ENCODE data around the gene SLC45A3. TPM values are rescaled to one million over a fixed set of nuclear protein-coding genes. Genes with fewer than 3 reads are reported as not detected.

The SLC45A3 gene
- total RNA-seq, 1 donor from 2014 or later, result 9.2 TPM

DNA sequence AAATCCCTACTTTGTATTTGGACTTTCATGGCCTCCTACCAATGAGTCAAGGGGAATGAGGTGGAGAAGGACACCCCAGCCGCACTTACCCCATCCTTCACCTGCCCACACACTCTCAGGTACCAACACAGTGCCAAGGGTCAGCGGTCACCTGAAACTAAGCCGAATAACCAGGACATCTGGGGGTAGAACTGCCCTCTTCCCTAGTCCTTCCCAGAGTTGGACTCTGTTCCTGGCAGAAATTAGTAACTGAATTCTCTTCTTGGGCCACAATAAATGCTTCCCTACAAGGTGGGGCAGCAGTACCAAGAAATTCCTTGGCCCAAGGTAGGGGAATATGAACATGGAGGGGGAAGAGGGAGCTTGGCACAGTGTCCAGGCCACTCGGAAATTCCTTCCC, 7.3 kb downstream of the SLC45A3 start:
- Mint-ChIP-seq H3K36me3 (ENCODE audit: low read depth, unreplicated experiment) (no peaks in the 10 kb centered on the region), H3K4me1 (ENCODE audit: unreplicated experiment) (peaks cover 55% of the 10 kb centered on the region), H3K4me3 (ENCODE audit: unreplicated experiment) (no peak overlapping the region), H3K9me3 (ENCODE audit: unreplicated experiment) (no peaks in the 10 kb centered on the region), H3K27ac (ENCODE audit: unreplicated experiment) (no peak overlapping the region), H3K27me3 (ENCODE audit: unreplicated experiment) (peaks cover 1% of the 10 kb centered on the region)
- no peak for TF ChIP-seq CTCF (IDR thresholded peaks at IDR 0.05; ENCODE audit: unreplicated experiment)
- no peak for DNase-seq (ENCODE audit: low spot score)

GRCh38 chr1:205672395-205672889, 7.9 kb downstream of the SLC45A3 start:
- Mint-ChIP-seq H3K4me3 (ENCODE audit: unreplicated experiment) (no peak overlapping the region), H3K36me3 (ENCODE audit: low read depth, unreplicated experiment) (no peaks in the 10 kb centered on the region), H3K9me3 (ENCODE audit: unreplicated experiment) (no peaks in the 10 kb centered on the region), H3K4me1 (ENCODE audit: unreplicated experiment) (peaks cover 54% of the 10 kb centered on the region), H3K27ac (ENCODE audit: unreplicated experiment) (no peak overlapping the region), H3K27me3 (ENCODE audit: unreplicated experiment) (peaks cover 1% of the 10 kb centered on the region)
- peak; percentile 9 for TF ChIP-seq CTCF (IDR thresholded peaks at IDR 0.05; ENCODE audit: unreplicated experiment)
- no peak for DNase-seq (ENCODE audit: low spot score)

GRCh38 chr1:205670611-205671430, 9.5 kb downstream of the SLC45A3 start:
- no peak overlapping the region for H3K27ac Mint-ChIP-seq (ENCODE audit: unreplicated experiment)
- no peaks in the 10 kb centered on the region for H3K36me3 Mint-ChIP-seq (ENCODE audit: low read depth, unreplicated experiment)
- no peak for TF ChIP-seq CTCF (IDR thresholded peaks at IDR 0.05; ENCODE audit: unreplicated experiment)
- H3K27me3 Mint-ChIP-seq (ENCODE audit: unreplicated experiment), result no peaks in the 10 kb centered on the region
- H3K4me3 Mint-ChIP-seq (ENCODE audit: unreplicated experiment), result no peak overlapping the region
- no peaks in the 10 kb centered on the region for H3K9me3 Mint-ChIP-seq (ENCODE audit: unreplicated experiment)
- H3K4me1 Mint-ChIP-seq (ENCODE audit: unreplicated experiment), result peaks cover 42% of the 10 kb centered on the region
- no peak for DNase-seq (ENCODE audit: low spot score)

DNA sequence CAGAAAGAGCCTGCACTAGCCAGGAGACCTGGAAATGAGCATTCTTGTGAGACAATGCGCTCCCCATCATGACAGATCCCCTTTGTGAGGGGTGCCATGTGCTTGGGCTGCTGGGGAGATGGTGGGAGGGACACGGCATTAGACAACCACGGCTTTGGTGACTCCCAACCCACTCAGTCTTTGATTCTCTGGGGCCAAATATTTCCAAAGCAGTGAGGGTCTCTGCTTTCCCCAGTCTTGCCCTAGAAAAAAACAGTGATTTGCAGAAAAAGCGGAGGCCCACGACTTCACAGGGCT, 10.2 kb downstream of the SLC45A3 start:
- Mint-ChIP-seq H3K9me3 (ENCODE audit: unreplicated experiment) (no peaks in the 10 kb centered on the region), H3K27me3 (ENCODE audit: unreplicated experiment) (peaks cover 3% of the 10 kb centered on the region), H3K4me3 (ENCODE audit: unreplicated experiment) (no peak overlapping the region), H3K36me3 (ENCODE audit: low read depth, unreplicated experiment) (no peaks in the 10 kb centered on the region), H3K4me1 (ENCODE audit: unreplicated experiment) (peaks cover 39% of the 10 kb centered on the region), H3K27ac (ENCODE audit: unreplicated experiment) (no peak overlapping the region)
- no peak for DNase-seq (ENCODE audit: low spot score)
- no peak for TF ChIP-seq CTCF (IDR thresholded peaks at IDR 0.05; ENCODE audit: unreplicated experiment)

GRCh38 chr1:205669341-205670149, 10.8 kb downstream of the SLC45A3 start:
- Mint-ChIP-seq H3K4me3 (ENCODE audit: unreplicated experiment) (peak overlapping the region; percentile 56), H3K27ac (ENCODE audit: unreplicated experiment) (no peak overlapping the region), H3K4me1 (ENCODE audit: unreplicated experiment) (peaks cover 44% of the 10 kb centered on the region), H3K27me3 (ENCODE audit: unreplicated experiment) (peaks cover 3% of the 10 kb centered on the region), H3K36me3 (ENCODE audit: low read depth, unreplicated experiment) (no peaks in the 10 kb centered on the region), H3K9me3 (ENCODE audit: unreplicated experiment) (no peaks in the 10 kb centered on the region)
- TF ChIP-seq CTCF (IDR thresholded peaks at IDR 0.05; ENCODE audit: unreplicated experiment), result no peak
- DNase-seq (ENCODE audit: low spot score), result no peak

Measured in endothelial cell (in vitro differentiated cells).